Smooth muscle cell (in vitro differentiated cells): ENCODE results near the gene KIRREL1. TPM values are rescaled to one million over a fixed set of nuclear protein-coding genes. Genes with fewer than 3 reads are reported as not detected.

Experiments used
- DNase-seq: peaks from one replicate; lab custom pipeline; 2025; ENCODE audit not compliant: unreplicated experiment; lab: John Stamatoyannopoulos, UW
- H2AFZ ChIP-seq: fragments of 200-600 bp; sonication (generic); 2 replicates; pipeline ENCODE4 v1.6.0; 2016; ENCODE audit warnings: antibody characterized with exemption, low read depth, mild to moderate bottlenecking
- H3F3A ChIP-seq: fragments of 200-600 bp; sonication (generic); 2 replicates; pipeline ENCODE4 v1.6.0; 2017; ENCODE audit warnings: antibody characterized with exemption, low read depth
- H3K27ac ChIP-seq: fragments of 200-600 bp; sonication (generic); 2 replicates; pipeline ENCODE4 v1.5.1; 2016; ENCODE audit warnings: low read depth, mild to moderate bottlenecking
- H3K27me3 ChIP-seq: fragments of 200-600 bp; sonication (generic); 2 replicates; pipeline ENCODE4 v1.6.1; 2016; ENCODE audit warnings: low read depth, mild to moderate bottlenecking
- H3K36me3 ChIP-seq: fragments of 200-600 bp; sonication (generic); 2 replicates; pipeline ENCODE4 v1.5.1; 2016; ENCODE audit warnings: low read depth
- H3K4me1 ChIP-seq: fragments of 200-600 bp; sonication (generic); 2 replicates; pipeline ENCODE4 v1.5.1; 2016; ENCODE audit warnings: low read depth
- H3K4me2 ChIP-seq: fragments of 200-600 bp; sonication (generic); 2 replicates; pipeline ENCODE4 v1.6.0; 2016; ENCODE audit warnings: mild to moderate bottlenecking
- H3K4me3 ChIP-seq: fragments of 200-600 bp; sonication (generic); 2 replicates; pipeline ENCODE4 v1.5.1; 2016; ENCODE audit warnings: mild to moderate bottlenecking
- H3K79me2 ChIP-seq: fragments of 200-600 bp; sonication (generic); 2 replicates; pipeline ENCODE4 v1.6.0; 2016; ENCODE audit warnings: low read depth, mild to moderate bottlenecking
- H3K9ac ChIP-seq: fragments of 200-600 bp; sonication (generic); 2 replicates; pipeline ENCODE4 v1.6.0; 2016; ENCODE audit warnings: low read depth
- H3K9me3 ChIP-seq: fragments of 200-600 bp; sonication (generic); replicated peaks from 2 replicates; pipeline ENCODE4 v1.5.1; 2016; ENCODE audit warnings: low read depth
- H4K20me1 ChIP-seq: fragments of 200-600 bp; sonication (generic); 2 replicates; pipeline ENCODE4 v1.6.0; 2016; ENCODE audit warnings: low read depth
- CTCF ChIP-seq: fragments of 200-600 bp; sonication (generic); IDR thresholded peaks from 2 replicates; pipeline ENCODE4 v1.5.1; 2017; ENCODE audit warnings: borderline replicate concordance, mild to moderate bottlenecking, antibody characterized with exemption; ENCODE audit not compliant: insufficient read depth, poor library complexity, severe bottlenecking
- WGBS: methylation state at CpG from one replicate; pipeline ENCODE4 v1.1.7; 2016; ENCODE audit warnings: low lambda C conversion rate; 5-methylcytosine and 5-hydroxymethylcytosine counted together
- polyA plus RNA-seq: library from polyadenylated mRNA; unstranded; fragments of >200 nt; fragmentation: Nextera tagmentation; extraction: Ambion mirVana; gene quantifications from 2 replicates; pipeline ENCODE4 v1.2.1, GENCODE V29; 2016
- total RNA-seq: library from RNA; depleted of rRNA; stranded (reverse); fragments of >200 nt; gene quantifications from 2 replicates; pipeline ENCODE4 v1.2.3, GENCODE V29; 2014

Gene KIRREL1
- total and polyA plus RNA-seq, 2 experiments from 2014 or later, result 40.9 to 58.4 TPM

GRCh38 chr1:158003406-158003800 lies 10.0 kb downstream of the KIRREL1 start:
- Histone ChIP-seq H3K27me3 (no peaks in the 10 kb centered on the region), H3K4me1 (peaks cover 85% of the 10 kb centered on the region), H3K4me2 (peak overlapping the region; percentile 82), H3K9ac (peak overlapping the region; percentile 56), H3K27ac (peak overlapping the region; percentile 96), H4K20me1 (peaks cover 66% of the 10 kb centered on the region), H3K4me3 (no peak overlapping the region), H3F3A (peaks cover 34% of the 10 kb centered on the region), H3K9me3 (no peaks in the 10 kb centered on the region), H2AFZ (no peak overlapping the region), H3K79me2 (peaks cover 87% of the 10 kb centered on the region), H3K36me3 (no peaks in the 10 kb centered on the region)
- TF ChIP-seq CTCF, result no peak
- DNase-seq, result no peak
- 10% methylated on average over 5 of the region's 5 CpGs for WGBS

GRCh38 chr1:158005224-158005623 lies 11.8 kb downstream of the KIRREL1 start:
- Histone ChIP-seq H3F3A (peaks cover 38% of the 10 kb centered on the region), H3K79me2 (peaks cover 78% of the 10 kb centered on the region), H3K4me3 (no peak overlapping the region), H3K4me1 (peaks cover 89% of the 10 kb centered on the region), H3K36me3 (no peaks in the 10 kb centered on the region), H4K20me1 (peaks cover 48% of the 10 kb centered on the region), H3K9me3 (no peaks in the 10 kb centered on the region), H3K27me3 (no peaks in the 10 kb centered on the region), H3K9ac (no peak overlapping the region), H3K4me2 (no peak overlapping the region), H3K27ac (no peak overlapping the region), H2AFZ (no peak overlapping the region)
- DNase-seq, result no peak
- WGBS, result 82% methylated on average over 2 of the region's 2 CpGs
- TF ChIP-seq CTCF, result no peak

GRCh38 chr1:158007180-158007579 lies 13.7 kb downstream of the KIRREL1 start:
- Histone ChIP-seq H3K79me2 (peaks cover 65% of the 10 kb centered on the region), H3K9ac (no peak overlapping the region), H3K27ac (peak overlapping the region; percentile 99), H3K27me3 (no peaks in the 10 kb centered on the region), H2AFZ (no peak overlapping the region), H3K4me1 (peaks cover 85% of the 10 kb centered on the region), H3K4me3 (no peak overlapping the region), H3K4me2 (peak overlapping the region; percentile 82), H3F3A (peaks cover 36% of the 10 kb centered on the region), H3K36me3 (no peaks in the 10 kb centered on the region), H3K9me3 (no peaks in the 10 kb centered on the region), H4K20me1 (peaks cover 28% of the 10 kb centered on the region)
- TF ChIP-seq CTCF, result no peak
- no peak for DNase-seq
- WGBS, result 78% methylated on average over 7 of the region's 7 CpGs

- Histone ChIP-seq H3K4me1 (peaks cover 82% of the 10 kb centered on the region), H3K27ac (peak overlapping the region; percentile 99), H3K9ac (no peak overlapping the region), H3F3A (peaks cover 31% of the 10 kb centered on the region), H3K79me2 (peaks cover 67% of the 10 kb centered on the region), H2AFZ (no peak overlapping the region), H4K20me1 (peaks cover 27% of the 10 kb centered on the region), H3K9me3 (no peaks in the 10 kb centered on the region), H3K4me3 (no peak overlapping the region), H3K27me3 (no peaks in the 10 kb centered on the region), H3K36me3 (no peaks in the 10 kb centered on the region), H3K4me2 (peak overlapping the region; percentile 82)
- WGBS, result 31% methylated on average over 15 of the region's 15 CpGs
- no peak for DNase-seq
- TF ChIP-seq CTCF, result no peak
Measured at GRCh38 chr1:158007667-158008386, 14.4 kb downstream of the KIRREL1 start.
